Vagina (tissue), 2 donors: Measurements from ENCODE around the gene MDC1. TPM values are rescaled to one million over a fixed set of nuclear protein-coding genes. Genes with fewer than 3 reads are reported as not detected.
A peak's percentile ranks its signal among the peaks of the same experiment; 100 is the strongest.

Source experiments
- DNase-seq, 2 donors: peaks; one replicate each; pipeline ENCODE4 v3.0.0-alpha.2; 2017; ENCODE audit errors: extremely low spot score in 2 of 2
- H3K27ac ChIP-seq: fragments of 200-600 bp; sonication (generic); one replicate; pipeline ENCODE4 v1.5.1; 2019
- H3K27me3 ChIP-seq: fragments of 200-600 bp; sonication (generic); one replicate; pipeline ENCODE4 v1.5.1; 2019
- H3K36me3 ChIP-seq, 2 donors: fragments of 200-600 bp; sonication (generic); one replicate each; pipeline ENCODE4 v1.5.1; 2017 to 2019
- H3K4me1 ChIP-seq: fragments of 200-600 bp; sonication (generic); one replicate; pipeline ENCODE4 v1.5.1; 2019
- H3K4me3 ChIP-seq, 2 donors: fragments of 200-600 bp; sonication (generic); 1 replicate in 1 of 2; 2 replicates in 1 of 2; pipeline ENCODE4 v1.5.1; 2016 to 2019
- H3K9me3 ChIP-seq: fragments of 200-600 bp; sonication (generic); one replicate; pipeline ENCODE4 v1.5.1; 2019
- CTCF ChIP-seq, 3 experiments: fragments of 450-650 bp in 2 of 3; fragments of 200-600 bp in 1 of 3; sonication (generic) in 1 of 3; IDR thresholded peaks; one replicate each; pipeline ENCODE4 v1.5.1; 2017 to 2019; ENCODE audit warnings: antibody characterized with exemption in 3 of 3, mild to moderate bottlenecking in 2 of 3, moderate library complexity in 2 of 3
- POLR2A ChIP-seq, 2 donors: fragments of 450-650 bp; IDR thresholded peaks; one replicate each; pipeline ENCODE4 v1.6.1; 2017; ENCODE audit warnings: antibody characterized with exemption in 2 of 2, mild to moderate bottlenecking in 2 of 2, moderate library complexity in 2 of 2
- POLR2AphosphoS5 ChIP-seq, 2 donors: sonication (generic); formaldehyde crosslinking; IDR thresholded peaks; one replicate each; pipeline ENCODE4 v1.9.0; 2017; ENCODE audit warnings: antibody characterized with exemption in 2 of 2, mild to moderate bottlenecking in 2 of 2, low read depth in 1 of 2; ENCODE audit not compliant: insufficient read depth in 1 of 2
- intact Hi-C: fragments of 100-400 bp; cut with DNase I; formaldehyde crosslinking; loops from one replicate; pipeline ENCODE4 v1.15.1; 2023
- total RNA-seq: library from RNA; depleted of rRNA; stranded (reverse); fragments of >200 nt; gene quantifications from one replicate; pipeline ENCODE4 v1.2.3, GENCODE V29; 2016

The MDC1 gene
- total RNA-seq, 1 donor from 2014 or later, result 12.3 TPM

GRCh38 chr6:30754631-30755030 is 37.5 kb upstream of the MDC1 start:
- TF ChIP-seq POLR2AphosphoS5 (IDR thresholded peaks at IDR 0.05; ENCODE audit: insufficient read depth in 1 of 2, low read depth in 1 of 2), result no peak
- no peak for TF ChIP-seq POLR2A (IDR thresholded peaks at IDR 0.05)
- TF ChIP-seq CTCF (IDR thresholded peaks at IDR 0.05), result no peak

GRCh38 chr6:30752157-30752927 is 35.3 kb upstream of the MDC1 start:
- DNase-seq, result peak; percentile 96 to 97
- no peaks in the 10 kb centered on the region for H3K9me3 ChIP-seq
- H3K4me1 ChIP-seq, result peaks cover 59% of the 10 kb centered on the region
- H3K4me3 ChIP-seq, result no peak overlapping the region
- H3K36me3 ChIP-seq, result no peaks in the 10 kb centered on the region
- intact Hi-C loops, result loop anchor here (10.0 kb wide), 1 partner anchor 72 kb away; no protein-coding TSS in a partner anchor
- H3K27ac ChIP-seq, result peak overlapping the region; percentile 84
- TF ChIP-seq CTCF (IDR thresholded peaks at IDR 0.05) (no peak), POLR2AphosphoS5 (IDR thresholded peaks at IDR 0.05; ENCODE audit: insufficient read depth in 1 of 2, low read depth in 1 of 2) (peak; percentile 89 to 91), POLR2A (IDR thresholded peaks at IDR 0.05) (no peak)
- H3K27me3 ChIP-seq, result no peaks in the 10 kb centered on the region

More at GRCh38 chr6:30754631-30755030, 37.5 kb upstream of the MDC1 start:
- intact Hi-C loops, result loop anchor here (10.0 kb wide), 1 partner anchor 70 kb away; no protein-coding TSS in a partner anchor
- Histone ChIP-seq H3K9me3 (no peaks in the 10 kb centered on the region), H3K4me3 (no peak overlapping the region), H3K4me1 (peaks cover 39% of the 10 kb centered on the region), H3K27ac (no peak overlapping the region), H3K27me3 (no peaks in the 10 kb centered on the region), H3K36me3 (no peaks in the 10 kb centered on the region)
- DNase-seq, result no peak

GRCh38 chr6:30750379-30750668 is 33.2 kb upstream of the MDC1 start:
- Histone ChIP-seq H3K27ac (peak overlapping the region; percentile 84), H3K9me3 (no peaks in the 10 kb centered on the region), H3K4me1 (peaks cover 63% of the 10 kb centered on the region), H3K36me3 (no peaks in the 10 kb centered on the region), H3K27me3 (no peaks in the 10 kb centered on the region), H3K4me3 (no peak overlapping the region)
- DNase-seq, result no peak
- intact Hi-C loops, result loop anchor here (10.0 kb wide), 1 partner anchor 74 kb away; no protein-coding TSS in a partner anchor
- no peak for TF ChIP-seq POLR2AphosphoS5 (IDR thresholded peaks at IDR 0.05; ENCODE audit: insufficient read depth in 1 of 2, low read depth in 1 of 2)
- no peak for TF ChIP-seq POLR2A (IDR thresholded peaks at IDR 0.05)
- no peak for TF ChIP-seq CTCF (IDR thresholded peaks at IDR 0.05)

GRCh38 chr6:30749554-30750378 is 32.7 kb upstream of the MDC1 start:
- Histone ChIP-seq H3K27ac (peak overlapping the region; percentile 84), H3K4me3 (no peak overlapping the region), H3K9me3 (no peaks in the 10 kb centered on the region), H3K27me3 (no peaks in the 10 kb centered on the region), H3K36me3 (no peaks in the 10 kb centered on the region), H3K4me1 (peaks cover 67% of the 10 kb centered on the region)
- intact Hi-C loops, result loop anchor here (10.0 kb wide), 1 partner anchor 75 kb away; no protein-coding TSS in a partner anchor
- DNase-seq, result no peak
- TF ChIP-seq CTCF (IDR thresholded peaks at IDR 0.05), result no peak
- TF ChIP-seq POLR2A (IDR thresholded peaks at IDR 0.05), result no peak
- no peak for TF ChIP-seq POLR2AphosphoS5 (IDR thresholded peaks at IDR 0.05; ENCODE audit: insufficient read depth in 1 of 2, low read depth in 1 of 2)
